Mononuclear cell (primary cell): ENCODE results near the gene KIAA1671. TPM values are rescaled to one million over a fixed set of nuclear protein-coding genes. Genes with fewer than 3 reads are reported as not detected.

Source experiments
- H3K27me3 ChIP-seq: 2 replicates; pipeline ENCODE4 v1.6.0; 2011; ENCODE audit warnings: low read length, control low read depth; ENCODE audit not compliant: insufficient read depth
- H3K4me1 ChIP-seq: 2 replicates; pipeline ENCODE4 v1.5.1; 2011; ENCODE audit warnings: mild to moderate bottlenecking, low read length, control low read depth; ENCODE audit not compliant: insufficient read depth
- H3K4me3 ChIP-seq: 2 replicates; pipeline ENCODE4 v1.5.1; 2011; ENCODE audit warnings: mild to moderate bottlenecking, low read length, moderate library complexity
- H3K9me3 ChIP-seq: 2 replicates; pipeline ENCODE4 v1.5.1; 2011; ENCODE audit warnings: low read depth, mild to moderate bottlenecking, control low read depth, low read length
- total RNA-seq: library from RNA; depleted of rRNA; stranded (reverse); fragments of >200 nt; gene quantifications from one replicate; pipeline ENCODE4 v1.2.3, GENCODE V29; 2012

Gene KIAA1671
- total RNA-seq, 1 donor = 0.31 TPM

DNA sequence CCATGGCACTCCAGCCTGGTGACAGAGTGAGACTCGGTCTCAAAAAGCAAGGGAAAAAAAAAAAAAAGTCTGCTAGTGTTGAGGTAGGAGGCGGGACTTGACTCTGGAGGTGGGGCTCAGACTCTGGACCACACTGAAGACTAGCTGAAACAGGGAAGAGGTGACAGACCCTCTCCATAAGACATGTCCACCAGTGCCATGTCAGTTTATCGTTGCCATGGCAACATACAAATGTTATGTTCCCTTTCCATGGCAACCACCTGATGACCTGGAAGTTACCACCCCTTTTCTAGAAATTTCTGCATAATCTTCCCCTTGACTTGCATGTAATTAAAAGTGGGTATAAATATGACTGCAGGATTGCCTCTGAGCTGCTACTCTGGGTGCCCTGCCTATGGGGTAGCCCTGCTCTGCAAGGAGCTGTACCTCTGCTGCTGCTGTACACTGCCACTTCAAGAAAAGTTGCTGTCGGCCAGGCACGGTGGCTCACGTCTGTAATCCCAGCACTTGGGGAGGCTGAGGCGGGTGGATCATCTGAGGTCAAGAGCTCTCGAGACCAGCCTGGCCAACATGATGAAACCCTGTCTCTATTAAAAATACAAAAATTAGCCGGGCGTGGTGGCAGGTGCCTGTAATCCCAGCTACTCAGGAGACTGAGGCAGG is 55.1 kb downstream of the KIAA1671 start:
- Histone ChIP-seq H3K9me3 (no peaks in the 10 kb centered on the region), H3K4me3 (no peak overlapping the region), H3K27me3 (no peaks in the 10 kb centered on the region), H3K4me1 (no peaks in the 10 kb centered on the region)

DNA sequence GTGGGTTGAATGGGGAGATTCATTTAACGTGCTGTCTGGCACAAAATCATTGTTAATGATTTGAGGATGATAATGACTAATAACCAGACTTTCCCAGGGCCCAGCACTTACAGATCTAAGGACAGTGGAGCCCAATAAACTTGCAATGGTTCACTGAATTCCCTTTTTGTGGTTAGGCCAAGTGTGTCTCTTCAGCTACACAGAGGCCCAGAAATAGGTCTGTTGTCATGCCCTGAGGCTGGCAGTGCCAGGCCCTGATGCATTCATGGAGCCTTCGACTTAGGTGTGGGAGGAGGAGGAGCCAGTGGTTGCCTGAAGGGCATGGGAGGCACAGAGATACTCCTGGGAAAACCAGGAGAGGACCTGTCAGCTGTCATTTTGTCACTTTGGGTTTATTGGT is 56.1 kb downstream of the KIAA1671 start:
- H3K4me3 ChIP-seq = no peak overlapping the region
- H3K27me3 ChIP-seq = no peaks in the 10 kb centered on the region
- no peaks in the 10 kb centered on the region for H3K4me1 ChIP-seq
- H3K9me3 ChIP-seq = no peaks in the 10 kb centered on the region

DNA sequence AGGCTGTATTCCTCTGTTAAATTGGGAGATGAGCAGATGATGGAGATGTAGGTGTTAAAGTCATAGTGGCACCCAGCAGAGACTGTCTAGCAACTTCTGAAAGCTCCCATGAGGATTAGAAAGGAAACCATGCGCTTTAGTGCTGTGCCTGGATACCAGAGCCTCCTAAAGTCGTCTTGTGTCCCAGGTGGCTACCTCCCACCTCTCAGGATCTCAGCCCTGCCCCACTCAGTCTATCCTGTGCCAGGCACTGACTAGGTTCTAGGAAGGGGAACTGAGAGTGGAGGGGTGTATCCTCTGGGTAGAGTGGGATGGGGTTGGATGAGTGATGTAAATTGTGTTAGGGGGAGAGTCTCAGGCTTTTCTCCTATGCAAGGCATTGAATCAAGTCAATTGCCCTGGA is 60.2 kb downstream of the KIAA1671 start:
- H3K9me3 ChIP-seq = no peaks in the 10 kb centered on the region
- H3K4me3 ChIP-seq = no peak overlapping the region
- no peaks in the 10 kb centered on the region for H3K4me1 ChIP-seq
- H3K27me3 ChIP-seq = no peaks in the 10 kb centered on the region

DNA sequence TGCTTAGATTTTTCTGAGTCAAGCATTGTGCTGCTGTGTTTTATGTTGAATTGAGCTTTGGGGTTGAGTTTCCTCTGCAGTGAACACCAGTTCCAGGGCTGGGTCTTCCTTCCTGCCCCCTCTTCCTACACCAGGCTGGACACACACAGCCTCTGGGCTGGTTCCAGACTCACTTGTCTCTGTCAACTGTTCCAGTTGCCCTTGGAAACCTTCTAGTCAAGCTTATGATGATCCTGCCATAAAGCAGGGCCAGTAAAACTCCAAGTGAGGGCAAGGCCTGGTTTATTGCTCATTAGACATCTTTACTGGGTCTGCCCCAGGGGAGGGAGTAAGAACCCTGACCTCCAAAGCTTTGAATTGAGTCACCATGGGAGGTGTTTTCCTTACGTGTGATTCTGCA is 61.1 kb downstream of the KIAA1671 start:
- Histone ChIP-seq H3K9me3 (no peaks in the 10 kb centered on the region), H3K27me3 (no peaks in the 10 kb centered on the region), H3K4me3 (no peak overlapping the region), H3K4me1 (no peaks in the 10 kb centered on the region)

DNA sequence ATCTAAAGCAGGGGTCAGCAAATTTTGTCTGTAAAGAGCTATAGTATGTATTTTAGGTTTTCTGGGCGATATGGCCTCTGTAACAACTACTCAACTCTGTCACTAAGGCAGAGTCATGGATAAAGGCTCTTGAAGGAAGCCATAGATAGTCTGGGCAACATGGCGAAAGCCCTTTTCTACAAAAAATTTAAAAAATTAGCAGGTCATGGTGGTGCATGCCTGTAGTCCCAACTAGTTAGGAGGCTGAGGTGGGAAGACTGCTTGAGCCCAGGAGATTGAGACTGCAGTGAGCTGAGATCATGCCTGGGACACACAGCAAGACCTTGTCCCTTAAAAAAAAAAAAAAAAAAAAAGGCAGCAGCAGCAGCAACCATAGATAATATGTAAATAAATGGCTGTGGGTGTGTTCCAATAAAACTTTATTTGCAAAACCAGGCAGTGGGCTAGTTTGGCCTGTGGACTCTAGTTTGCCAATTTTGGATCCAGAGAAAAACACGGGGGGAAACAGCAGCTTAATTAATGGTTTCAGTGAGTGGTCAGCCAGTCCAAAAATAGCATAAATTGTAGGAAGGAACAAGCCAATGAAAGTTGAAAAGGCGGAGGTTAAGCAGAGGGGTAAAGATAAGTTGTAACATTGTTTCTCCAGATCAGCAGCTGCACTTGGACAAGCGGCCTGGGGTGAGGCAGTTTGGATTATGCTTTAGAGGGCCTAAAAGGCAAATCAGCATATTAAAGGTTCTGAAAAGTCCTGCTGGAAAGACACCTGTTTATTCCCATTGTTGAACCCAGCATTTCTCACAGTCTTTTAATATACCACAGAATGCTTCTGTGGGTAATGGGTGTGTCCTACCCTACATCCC is 62.6 kb downstream of the KIAA1671 start:
- no peaks in the 10 kb centered on the region for H3K4me1 ChIP-seq
- H3K9me3 ChIP-seq = no peaks in the 10 kb centered on the region
- H3K27me3 ChIP-seq = no peaks in the 10 kb centered on the region
- no peak overlapping the region for H3K4me3 ChIP-seq

DNA sequence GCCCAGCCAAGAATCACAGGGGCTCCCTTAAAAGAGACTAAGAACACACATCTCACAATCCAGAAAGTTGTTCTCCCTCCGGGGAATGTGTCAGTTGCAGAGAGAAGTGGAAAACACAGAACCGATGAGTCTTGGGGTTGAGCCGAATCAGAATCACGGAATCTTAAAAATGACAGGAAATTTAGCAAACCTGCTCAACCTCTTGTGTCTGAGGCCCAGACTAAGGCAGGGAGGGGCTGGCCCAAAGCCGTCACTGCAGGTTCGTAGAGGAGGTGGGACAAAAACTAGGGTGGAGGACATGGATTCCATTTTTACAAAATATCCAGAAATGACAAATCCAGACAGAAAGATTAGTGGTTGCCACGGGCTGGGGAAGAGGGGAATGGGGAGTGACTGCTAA is 63.8 kb downstream of the KIAA1671 start:
- Histone ChIP-seq H3K4me1 (no peaks in the 10 kb centered on the region), H3K27me3 (no peaks in the 10 kb centered on the region), H3K4me3 (no peak overlapping the region), H3K9me3 (no peaks in the 10 kb centered on the region)

DNA sequence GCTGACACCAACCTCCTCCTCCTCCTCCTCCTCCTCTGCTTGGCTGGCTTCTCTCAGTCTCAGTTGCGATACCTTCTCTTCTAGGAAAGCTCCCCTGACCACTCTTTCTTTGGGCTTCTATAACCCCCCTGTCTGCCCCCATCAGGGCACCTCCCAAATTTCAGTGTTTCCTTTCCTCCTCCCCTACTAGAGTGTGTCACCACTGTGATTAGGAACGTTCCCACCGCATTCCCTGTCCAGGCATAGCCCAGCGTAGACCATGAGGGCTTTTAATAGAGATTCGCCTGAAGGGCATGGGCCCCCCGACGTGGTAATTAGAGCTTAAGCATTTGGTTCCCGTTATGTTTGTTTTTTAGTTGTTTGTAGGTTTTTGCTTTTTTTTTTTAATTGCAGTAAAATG is 65.5 kb downstream of the KIAA1671 start:
- H3K9me3 ChIP-seq = no peaks in the 10 kb centered on the region

DNA sequence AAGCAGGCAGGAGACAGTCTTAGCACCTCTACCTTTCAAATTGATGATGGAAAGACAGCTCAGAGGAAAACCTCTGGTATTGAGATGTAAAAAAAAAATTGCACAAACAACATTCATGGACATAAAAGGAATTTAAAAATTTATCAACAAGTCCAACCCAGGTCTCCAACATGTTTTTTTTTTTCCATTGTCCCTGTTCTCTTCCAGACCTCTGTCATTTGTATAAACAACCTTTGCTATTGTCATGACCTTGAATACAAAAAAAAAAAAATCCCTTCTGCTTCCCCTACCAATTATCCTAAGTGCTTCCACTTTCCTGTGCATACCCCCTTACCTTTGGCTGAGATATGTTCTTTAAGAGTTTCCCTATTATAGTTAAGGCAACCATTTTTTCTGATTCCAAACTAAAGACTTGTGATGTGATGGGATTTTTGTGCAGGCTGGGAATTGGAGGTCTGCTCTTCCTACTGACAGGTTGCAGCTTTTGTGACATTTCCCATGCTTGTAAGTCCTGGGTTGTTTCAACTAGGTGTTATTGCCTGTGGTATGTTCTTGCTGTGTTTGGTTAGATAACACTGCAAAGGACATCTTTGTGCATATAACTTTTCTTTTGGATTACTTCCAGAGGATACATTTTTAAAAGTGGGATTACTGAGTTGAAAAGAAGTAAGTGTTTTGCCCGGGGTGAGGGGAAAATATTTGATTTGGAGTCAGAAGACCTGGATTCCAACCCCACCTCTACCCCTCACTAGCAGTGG is 67.1 kb downstream of the KIAA1671 start:
- no peaks in the 10 kb centered on the region for H3K9me3 ChIP-seq

More for the DNA sequence above, 65.5 kb downstream of the KIAA1671 start:
- Histone ChIP-seq H3K4me3 (no peak overlapping the region), H3K27me3 (no peaks in the 10 kb centered on the region), H3K4me1 (no peaks in the 10 kb centered on the region)

DNA sequence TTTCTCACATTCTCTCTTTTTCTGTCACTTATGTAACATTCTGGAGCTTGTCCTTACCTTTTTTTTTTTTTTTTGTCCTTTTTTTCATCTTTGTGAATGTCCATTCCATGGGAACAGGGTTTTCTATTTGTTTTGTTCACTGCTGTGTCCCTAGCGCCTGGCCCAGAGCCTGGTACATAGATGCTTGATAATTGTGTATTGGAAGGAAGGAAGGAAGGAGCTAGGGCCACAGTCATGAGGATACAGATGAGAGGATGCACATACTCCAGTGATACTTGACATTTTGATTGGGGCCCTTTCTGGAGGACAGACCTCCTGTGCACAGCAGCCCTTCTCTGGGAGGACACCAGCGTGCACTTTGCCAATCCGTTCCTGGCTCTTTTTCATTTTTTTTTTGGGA is 68.9 kb downstream of the KIAA1671 start:
- no peaks in the 10 kb centered on the region for H3K4me1 ChIP-seq
- H3K27me3 ChIP-seq = no peaks in the 10 kb centered on the region
- no peak overlapping the region for H3K4me3 ChIP-seq
- no peaks in the 10 kb centered on the region for H3K9me3 ChIP-seq

More for the DNA sequence above, 67.1 kb downstream of the KIAA1671 start:
- Histone ChIP-seq H3K27me3 (no peaks in the 10 kb centered on the region), H3K4me3 (no peak overlapping the region), H3K4me1 (no peaks in the 10 kb centered on the region)

DNA sequence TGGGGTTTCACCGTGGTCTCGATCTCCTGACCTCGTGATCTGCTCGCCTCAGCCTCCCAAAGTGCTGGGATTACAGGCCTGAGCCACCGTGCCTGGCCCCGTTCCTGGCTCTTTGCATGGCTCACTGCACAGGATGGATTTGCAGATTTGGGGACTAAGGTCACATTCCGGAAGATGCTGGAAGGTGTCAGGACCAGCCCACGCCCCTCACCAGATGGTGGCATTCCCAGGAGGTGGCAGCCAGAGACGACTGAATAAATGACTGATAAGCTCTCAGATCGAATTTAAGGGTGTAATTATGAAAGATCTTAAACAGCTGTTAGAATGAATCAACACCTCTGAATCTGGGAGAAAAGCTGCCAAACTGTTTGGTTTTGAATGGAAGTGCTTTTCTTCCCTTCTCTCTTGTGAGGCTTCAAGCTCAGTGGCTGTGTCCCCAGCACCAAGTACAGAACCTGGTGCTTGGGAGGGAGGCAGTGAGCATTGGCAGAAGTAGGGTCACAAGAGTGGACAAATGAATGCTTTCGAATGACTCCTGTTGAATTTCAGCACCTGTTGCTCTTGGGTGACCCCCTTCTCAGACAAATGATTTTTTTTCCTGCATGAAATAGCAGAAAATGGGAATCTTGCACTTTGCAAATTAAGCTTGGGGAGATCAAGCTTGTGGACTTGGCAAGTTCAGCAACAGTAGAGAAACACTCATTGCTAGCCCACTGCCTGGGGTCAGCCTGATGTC is 69.6 kb downstream of the KIAA1671 start:
- Histone ChIP-seq H3K9me3 (no peaks in the 10 kb centered on the region), H3K4me3 (no peak overlapping the region)

DNA sequence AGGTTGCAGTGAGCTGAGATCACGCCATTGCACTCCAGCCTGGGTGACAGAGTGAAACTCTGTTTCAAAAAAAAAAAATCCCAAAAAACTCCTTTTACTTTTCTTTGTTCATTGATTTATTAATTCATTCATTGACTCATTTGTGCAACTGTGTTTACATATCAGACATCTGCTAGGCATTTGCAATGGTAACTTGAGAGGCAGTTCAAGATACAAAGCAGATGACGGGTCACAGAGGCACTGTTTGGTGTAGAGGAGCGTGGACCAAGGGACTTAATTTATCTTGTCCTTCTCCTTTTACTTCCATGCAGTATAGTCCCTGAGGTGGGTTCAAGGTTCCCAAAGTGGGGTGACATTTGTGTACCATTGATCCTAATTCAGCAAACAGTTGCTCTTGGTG is 71.4 kb downstream of the KIAA1671 start:
- no peaks in the 10 kb centered on the region for H3K4me1 ChIP-seq
- H3K27me3 ChIP-seq = no peaks in the 10 kb centered on the region
- no peak overlapping the region for H3K4me3 ChIP-seq
- no peaks in the 10 kb centered on the region for H3K9me3 ChIP-seq

More for the DNA sequence above, 69.6 kb downstream of the KIAA1671 start:
- Histone ChIP-seq H3K4me1 (no peaks in the 10 kb centered on the region), H3K27me3 (no peaks in the 10 kb centered on the region)

DNA sequence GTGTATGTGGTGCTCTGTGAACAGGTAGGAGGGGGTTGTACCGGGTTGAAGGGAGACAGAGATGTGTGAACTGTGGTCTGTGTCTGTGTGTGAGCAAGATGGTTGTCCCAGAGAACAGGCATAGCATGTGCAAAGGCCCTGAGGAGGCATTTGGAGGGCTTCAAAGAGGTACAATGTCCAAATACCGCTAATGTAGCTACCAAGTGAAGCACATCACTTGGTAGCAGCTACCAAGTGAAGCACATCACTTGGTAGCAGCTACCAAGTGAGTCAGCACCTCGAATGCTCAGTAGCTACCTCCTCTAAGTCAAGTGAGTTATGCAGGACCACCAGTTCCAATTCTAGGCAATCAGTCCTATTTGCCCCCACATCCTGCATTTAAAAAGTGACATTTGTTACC is 72.4 kb downstream of the KIAA1671 start:
- Histone ChIP-seq H3K4me1 (no peaks in the 10 kb centered on the region), H3K9me3 (no peaks in the 10 kb centered on the region), H3K4me3 (no peak overlapping the region), H3K27me3 (no peaks in the 10 kb centered on the region)

DNA sequence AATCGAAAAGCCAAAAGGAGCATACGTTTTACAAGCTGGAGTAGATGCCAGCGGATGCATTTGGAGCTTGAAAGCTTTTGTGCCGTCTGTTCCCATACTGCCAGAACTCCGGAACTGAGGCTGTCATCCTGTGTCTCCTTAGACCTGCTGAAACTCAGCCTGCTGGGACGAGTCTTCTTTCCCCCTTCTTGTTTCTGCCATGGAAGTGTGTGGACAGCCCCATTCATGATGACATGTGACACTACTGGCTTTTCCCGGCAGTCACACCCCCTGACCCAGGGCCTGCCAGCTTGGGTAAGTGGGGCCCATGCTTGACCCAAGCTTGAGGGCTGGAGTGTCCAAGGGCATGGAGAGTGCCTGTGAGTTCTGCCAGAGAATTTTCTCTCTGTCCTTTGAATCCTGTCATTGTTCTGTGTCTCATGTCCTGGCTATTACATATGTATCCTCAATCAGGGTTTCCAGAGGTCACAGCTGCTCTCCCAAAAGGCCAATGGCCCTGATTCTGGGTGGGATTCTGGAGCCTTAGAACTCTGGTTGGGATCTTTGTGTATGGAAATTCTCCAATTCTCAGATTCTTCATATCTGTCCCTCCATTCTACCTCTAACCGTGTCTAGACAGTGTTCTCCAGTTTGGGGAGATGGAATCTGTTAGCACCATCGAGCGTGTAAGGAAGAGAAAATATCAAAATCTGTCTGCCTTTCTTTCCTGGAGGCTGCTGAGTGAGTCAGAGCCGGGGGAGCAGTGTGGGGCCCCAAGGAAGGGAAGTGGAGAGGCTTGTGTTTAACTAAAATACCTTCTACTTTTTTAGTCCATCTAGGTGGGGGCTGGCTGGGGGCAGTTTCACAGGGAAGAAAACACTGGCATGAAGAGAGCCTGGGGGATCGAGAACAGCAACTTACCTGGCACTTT is 73.2 kb downstream of the KIAA1671 start:
- no peak overlapping the region for H3K4me3 ChIP-seq
- H3K27me3 ChIP-seq = no peaks in the 10 kb centered on the region
- no peaks in the 10 kb centered on the region for H3K9me3 ChIP-seq
- no peaks in the 10 kb centered on the region for H3K4me1 ChIP-seq
